OCI-LY3 (cell line): Measurements from ENCODE around the gene IFI6.

Experiments used
- CTCF ChIP-seq: fragments of 200-600, 300-600 bp; sonication (generic); IDR thresholded peaks from 2 replicates; pipeline ENCODE4 v1.5.1; 2014; ENCODE audit warnings: antibody characterized with exemption, low read length, low read depth
- EZH2phosphoT487 ChIP-seq: fragments of 200-600 bp; shearing (Covaris generic); IDR thresholded peaks from 2 replicates; pipeline ENCODE4 v1.6.1; 2018; ENCODE audit warnings: antibody characterized with exemption, mixed run types, low read depth

- TF ChIP-seq CTCF (no peak), EZH2phosphoT487 (no peak)
Measured at GRCh38 chr1:27618341-27619082, 53.5 kb downstream of the IFI6 start.
